HG02623 (cell line): Measurements from ENCODE around the gene RNF115.
"Not testable (repeated sequence)": the region's sequence is repeated elsewhere in the genome, so short reads cannot be mapped to it uniquely, and the experiment has no call there.

ENCODE experiments used
- ATAC-seq: cut with Tn5 transposase; IDR thresholded peaks from one replicate; pipeline ENCODE4 v1.9.1; 2021; ENCODE audit warnings: moderate library complexity; ENCODE audit not compliant: unreplicated experiment

RNF115 gene

DNA sequence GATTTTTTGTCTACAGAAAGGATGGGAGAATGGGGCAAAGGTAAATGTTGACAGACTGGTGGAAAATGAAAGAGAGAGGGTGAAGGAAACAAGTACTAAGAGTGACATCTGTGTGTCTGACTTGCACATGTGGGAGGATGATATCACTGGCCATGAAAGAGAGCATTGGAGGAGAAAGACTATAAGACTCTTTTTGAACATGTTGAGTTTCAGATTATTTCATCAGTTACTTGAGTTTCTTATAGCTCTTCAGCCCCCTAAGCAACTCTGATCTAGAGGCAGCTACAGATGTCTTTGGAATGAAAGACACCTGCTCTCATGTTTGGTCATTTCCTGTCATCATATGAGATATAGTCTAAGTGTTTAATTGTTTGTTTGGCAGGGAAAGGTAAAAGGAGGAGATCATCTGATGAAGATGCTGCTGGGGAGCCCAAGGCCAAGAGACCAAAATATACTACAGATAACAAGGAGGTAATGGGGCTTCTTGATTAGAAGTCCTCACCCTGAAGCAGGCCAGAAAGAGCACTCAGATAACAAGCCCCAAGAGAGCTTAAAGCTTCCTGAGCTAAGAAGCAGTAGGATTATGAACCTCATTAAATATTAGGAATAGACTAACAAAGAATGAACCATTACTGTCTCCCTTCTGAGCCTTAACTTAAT is 4.6 kb upstream of the RNF115 start:
- no peak for ATAC-seq

DNA sequence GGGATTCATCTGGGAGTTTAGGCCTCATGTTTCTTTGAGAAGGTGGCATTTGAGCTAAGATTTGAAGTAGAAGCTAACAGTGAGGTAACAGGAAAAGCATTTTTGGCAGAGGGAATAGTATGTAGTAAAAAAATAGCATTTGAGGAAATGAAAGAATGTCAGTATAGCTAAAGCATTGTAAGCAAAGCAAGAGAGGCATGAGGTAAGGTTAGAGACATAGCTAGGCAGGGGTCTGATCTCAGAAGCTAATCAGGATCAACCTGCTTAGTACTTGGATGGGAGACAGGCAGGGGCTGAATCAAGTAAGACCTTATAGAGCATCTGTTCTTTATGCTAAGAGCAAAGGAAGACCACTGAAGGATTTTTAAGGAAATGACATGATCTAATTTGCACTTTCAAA is 4.1 kb upstream of the RNF115 start:
- no peak for ATAC-seq

DNA sequence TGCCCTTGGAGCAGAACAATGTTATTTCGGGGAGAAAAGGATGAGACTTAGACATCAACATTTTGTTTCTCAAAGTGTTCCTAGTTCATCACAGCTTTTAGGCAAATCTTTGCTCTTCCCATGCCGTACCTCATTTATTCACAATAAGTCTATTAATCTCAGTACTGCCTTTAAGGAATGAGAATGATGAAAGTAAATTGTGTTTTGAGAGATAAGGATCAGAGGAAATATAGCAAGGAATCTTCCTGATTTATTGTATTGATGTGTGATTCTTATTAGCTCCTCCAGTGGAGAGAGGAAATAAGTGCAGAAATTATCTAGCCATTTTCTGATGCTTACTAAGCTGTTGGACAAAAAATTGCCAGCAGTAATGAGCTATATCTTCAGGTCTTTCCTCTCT is 2.1 kb upstream of the RNF115 start:
- ATAC-seq = no peak

DNA sequence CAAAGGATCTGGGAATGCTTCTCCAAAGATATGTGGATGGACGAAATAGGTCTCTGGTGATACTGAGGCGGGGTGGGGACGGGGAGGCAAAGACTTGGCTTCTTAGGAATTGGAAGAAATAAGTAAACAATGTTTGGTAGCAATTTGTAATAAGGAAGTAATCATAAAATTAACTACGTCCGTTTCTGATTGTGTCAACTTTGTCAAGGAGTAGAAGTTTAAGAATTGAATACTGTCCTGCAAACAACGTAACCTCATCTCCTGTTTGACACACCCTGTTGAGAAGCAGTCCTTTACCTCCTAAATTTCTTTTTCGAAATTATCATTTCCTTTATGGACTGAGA is 576 bp upstream of the RNF115 start:
- ATAC-seq = no peak

DNA sequence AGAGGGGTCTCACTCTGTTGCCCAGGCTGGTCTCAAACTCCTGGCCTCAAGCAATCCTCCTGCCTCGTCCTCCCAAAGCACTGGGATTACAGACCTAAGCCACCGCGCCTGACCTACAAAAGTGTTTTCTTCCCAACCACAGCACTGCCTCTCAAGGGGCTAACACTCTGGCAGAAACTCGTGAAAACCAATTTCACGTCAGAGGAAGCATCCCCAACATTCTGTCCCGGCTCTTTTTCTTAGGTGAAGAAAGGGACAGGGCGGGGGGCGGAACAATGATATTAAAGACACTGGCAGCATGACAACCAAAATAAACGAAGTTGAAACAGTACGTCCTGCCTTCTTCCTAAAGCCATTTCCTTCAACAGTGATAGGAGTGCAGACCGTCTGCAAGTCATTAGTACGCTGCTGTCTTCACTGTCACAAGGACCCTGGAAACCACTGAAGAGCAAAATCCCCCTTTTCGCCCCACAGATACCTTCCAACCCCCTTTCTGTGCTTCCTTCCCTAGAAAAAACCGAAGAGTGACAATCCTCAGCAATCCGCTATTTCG is 1.0 kb downstream of the RNF115 start:
- ATAC-seq = not testable (repeated sequence)

DNA sequence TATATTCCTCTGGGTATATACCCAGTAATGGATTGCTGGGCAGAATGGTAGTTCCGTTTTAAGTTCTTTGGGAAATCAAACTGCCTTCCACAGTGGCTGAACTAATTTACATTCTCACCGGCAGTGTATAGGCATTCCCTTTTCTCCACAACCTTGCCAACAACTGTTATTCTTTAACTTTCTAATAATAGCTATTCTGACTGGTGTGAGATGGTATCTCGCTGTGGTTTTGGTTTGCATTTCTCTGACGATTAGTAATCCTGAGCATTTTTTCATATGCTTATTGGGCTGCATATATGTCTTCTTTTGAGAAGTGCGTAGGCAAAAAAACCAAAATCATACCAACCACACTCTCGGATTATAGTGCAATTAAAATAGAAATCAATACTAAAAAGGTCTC is 5.8 kb downstream of the RNF115 start:
- ATAC-seq = not testable (repeated sequence)

DNA sequence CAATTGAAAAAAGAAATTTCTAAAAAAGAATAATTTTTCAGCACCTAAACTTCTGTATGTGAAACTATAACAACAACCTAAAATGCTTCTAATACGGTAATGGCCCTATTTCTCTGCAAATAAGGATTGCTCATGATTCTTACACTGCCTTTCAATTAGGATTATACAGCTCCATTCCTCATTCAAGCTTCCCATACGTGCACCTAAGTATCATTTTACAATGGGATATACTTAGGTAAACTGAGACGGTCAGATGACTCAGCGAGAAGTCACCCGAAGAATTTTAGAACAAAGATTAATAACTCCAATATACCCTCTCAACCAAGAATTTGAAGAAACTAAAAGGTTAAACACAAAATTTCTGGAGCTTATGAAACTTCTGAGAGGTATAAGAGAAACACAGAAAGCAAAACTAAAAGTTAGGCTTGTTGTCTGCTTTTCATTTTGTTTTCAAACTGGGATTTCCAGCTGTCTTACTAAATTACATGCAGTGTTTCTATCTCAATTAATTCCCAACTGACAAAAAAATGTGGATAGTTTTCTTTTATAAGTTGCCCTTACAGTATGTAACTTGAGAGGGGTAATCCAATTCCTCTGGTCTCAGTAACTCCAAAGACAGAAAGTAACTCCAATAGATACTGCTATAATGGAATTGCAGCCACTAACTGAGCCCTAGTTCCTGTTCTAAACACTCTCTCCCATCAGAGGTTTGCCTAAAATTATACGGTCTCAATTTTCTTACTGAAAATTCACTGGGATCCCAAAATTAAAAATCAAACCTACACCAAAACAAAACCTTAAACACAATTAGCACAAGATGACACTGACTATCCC is 10.7 kb downstream of the RNF115 start:
- ATAC-seq = not testable (repeated sequence)

DNA sequence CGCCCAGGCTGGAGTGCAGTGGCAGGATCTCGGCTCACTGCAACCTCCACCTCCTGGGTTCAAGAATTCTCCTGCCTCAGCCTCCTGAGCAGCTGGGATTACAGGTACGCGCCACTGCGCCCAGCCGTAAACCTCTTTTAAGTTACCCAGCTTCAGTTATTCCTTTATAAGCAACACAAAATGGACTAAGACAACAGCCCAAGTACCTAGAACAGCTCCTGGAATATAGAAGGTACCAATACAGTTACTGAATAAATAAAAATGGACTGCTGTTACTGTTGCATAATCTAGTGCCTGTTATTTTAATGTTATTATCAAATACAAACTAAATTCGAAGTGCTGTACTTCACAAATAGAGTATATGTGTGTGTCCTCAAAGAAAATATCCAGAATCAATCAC is 17.1 kb downstream of the RNF115 start:
- ATAC-seq = no peak

DNA sequence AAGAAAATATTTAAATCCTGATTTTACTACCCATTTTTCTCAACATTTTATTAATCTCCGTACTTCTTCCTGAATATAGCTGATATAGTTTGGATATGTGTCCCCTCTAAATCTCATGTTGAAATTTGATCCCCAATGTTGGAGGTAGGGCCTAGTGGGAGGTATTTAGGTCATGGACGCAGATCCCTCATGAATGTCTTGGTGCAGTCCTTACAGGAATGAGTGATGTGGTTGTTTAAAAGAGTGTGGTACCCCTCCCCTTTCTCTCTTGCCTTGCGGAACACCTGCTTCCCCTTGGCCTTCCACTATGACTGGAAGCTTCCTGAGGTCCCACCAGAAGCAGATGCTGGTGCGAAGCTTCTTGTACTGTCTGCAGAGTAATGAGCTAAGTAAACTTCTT is 17.5 kb downstream of the RNF115 start:
- ATAC-seq = no peak

DNA sequence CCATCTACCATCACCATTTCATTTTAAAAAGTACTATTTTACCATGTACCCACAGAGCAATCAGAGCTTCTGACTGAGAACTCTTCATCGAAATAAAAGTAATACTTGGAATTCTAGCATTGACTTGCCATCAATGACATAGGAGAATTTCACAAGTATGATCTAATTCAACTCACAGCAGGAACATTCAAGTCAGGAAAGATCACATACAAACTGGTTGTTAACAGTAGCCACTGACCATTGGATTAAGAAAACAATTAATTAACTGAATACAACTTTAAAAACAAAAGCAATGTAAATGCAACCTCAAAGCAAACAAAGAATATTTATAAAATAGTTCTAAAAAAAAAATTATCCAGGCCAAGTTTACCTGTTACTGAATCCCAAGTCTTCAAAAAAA is 18.8 kb downstream of the RNF115 start:
- no peak for ATAC-seq

DNA sequence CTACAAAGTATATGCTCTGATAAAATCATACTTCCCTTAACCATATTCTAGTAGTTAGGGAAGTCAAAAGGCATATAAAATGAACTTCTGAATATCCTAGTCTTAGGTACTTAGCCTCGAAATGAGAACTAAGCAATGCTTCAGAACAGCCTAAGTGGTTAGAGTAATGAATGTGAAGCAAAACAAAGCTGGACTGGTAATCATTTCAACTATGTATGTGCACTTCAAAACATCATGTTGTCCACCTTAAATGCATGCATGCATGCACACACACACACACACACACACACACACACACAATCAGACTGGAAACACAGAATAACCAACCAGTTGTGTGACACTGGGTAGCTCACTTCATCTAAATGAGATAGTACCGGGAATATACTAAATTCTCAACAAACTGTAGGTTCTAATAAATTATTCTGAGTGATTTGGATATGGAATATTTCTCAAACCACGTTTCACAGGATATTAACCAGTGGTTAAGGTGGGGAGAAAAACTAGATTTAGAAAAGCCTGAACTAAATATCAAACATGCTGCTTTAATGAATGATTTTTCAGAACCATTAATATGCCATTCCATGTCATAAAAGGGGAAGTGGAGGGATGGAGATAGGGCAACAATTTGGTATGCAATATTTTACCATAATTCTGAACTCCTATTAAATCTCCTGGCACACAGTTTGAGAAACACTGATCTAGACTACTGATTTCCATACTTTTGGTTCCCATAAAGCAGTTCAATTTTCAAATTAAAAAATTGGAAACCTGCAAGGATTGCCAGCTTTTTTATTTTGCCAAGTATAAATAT is 19.5 kb downstream of the RNF115 start:
- no peak for ATAC-seq

DNA sequence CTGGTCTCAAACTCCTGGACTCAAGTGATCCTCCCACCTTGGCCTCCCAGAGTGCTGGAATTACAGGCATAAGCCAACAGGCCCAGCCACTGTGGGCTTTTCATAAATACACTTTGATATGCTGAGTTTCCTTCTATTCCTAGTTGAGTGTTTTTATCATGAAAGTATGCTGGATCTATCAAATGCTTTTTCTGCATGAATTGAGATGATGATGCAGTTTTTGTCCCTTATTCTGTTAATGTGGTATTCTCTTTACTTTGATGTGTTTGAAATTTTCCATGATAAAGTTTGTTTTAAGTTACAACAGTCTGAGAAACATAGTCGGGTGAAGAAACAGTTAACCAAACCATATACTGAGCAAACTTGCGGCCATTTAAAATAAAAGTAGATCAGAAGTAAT is 24.1 kb downstream of the RNF115 start:
- no peak for ATAC-seq

DNA sequence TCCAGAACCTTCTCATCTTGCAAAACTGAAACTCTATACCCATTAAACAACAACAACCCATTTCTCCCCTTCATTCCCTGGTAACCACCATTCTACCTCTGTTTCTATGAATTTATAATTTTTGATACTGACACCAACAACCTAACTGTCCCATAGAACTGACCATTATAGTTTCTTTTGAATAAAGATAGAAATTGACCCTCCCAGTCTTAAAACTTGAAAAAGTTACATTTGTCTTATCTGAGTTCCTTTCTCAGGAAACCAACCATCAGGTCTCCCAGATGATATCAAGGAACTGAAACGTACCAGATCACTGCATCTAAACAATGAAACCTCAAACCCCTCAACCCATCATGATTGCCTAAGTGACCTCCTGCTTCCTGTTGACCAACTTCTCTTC is 27.1 kb downstream of the RNF115 start:
- no peak for ATAC-seq

DNA sequence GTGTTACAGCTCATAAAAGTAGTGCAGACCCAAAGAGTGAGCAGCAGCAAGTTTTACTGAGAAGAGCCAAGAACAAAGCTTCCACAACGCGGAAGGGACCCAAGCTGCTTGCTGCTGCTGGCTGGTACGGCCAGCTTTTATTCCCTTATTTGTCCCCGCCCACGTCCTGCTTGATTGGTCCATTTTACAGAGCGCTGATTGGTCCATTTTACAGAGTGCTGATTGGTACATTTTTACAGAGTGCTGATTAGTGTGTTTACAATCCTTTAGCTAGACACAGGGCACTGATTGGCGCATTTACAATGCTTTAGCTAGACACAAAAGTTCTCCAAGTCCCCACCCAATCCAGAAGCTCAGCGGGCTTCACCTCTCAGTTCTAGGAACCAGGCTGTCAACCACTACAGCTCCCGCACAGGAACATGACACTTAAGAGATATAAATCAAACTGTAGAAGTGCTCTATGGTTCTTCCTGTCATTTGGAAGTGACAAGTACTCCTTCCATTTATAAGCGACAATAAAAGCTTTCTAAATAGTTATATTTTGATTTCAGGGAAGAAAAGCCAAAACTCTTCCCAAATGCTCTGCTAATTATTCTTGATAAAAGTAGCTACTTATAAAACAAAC is 28.5 kb downstream of the RNF115 start:
- no peak for ATAC-seq

DNA sequence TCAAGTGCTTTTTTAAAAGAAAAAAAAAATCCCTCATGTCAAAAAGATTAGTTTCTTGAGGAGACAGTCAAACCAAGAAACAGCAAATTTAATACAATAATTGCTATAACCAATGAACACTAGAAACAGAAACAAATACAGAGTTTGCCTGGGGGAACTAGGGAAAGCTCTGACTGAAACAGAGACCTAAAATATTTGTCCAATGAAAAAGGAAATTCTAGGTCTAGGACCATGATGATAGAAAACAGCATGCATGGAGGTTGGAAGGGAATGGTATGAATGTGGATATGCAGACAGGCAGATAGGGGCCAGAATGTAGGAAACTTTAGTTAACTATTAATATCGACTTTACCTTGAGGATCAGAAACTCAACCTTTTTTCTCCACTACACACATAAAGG is 31.4 kb downstream of the RNF115 start:
- ATAC-seq = no peak

DNA sequence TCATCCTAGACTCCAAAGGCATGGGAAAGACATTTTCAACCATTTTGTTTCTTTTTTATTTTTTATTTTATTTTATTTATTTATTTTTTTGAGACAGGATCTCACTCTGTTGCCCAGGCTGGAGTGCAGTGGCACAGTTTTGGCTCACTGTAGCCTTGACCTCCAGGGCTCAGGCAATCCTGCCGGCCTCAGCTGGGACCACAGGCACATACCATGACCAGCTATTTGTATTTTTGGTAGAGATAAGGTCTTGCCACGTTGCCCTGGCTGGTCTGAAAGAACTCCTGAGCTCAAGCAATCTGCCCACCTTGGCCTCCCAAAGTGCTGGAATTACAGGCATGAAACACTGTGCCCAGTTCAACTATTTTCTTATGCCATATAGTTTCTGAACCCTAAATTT is 32.0 kb downstream of the RNF115 start:
- not testable (repeated sequence) for ATAC-seq

DNA sequence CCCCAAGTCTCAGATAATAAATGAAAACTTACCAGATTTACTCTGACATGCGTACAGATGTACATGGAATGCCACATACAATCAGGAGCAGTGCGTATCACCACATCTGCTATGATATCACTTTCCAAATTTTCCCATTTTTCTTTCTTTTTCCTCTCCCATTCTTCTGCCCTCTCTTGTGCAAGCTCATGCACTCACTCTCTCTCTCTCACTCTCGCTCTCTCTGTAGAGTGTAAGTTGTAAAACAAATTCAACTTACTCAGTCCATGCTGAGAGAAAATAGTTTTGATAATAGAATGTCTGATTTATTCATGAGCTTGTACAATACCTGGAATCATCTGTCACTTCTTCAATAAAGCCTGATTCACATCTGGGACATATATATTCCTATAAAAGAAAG is 35.3 kb downstream of the RNF115 start:
- no peak for ATAC-seq

DNA sequence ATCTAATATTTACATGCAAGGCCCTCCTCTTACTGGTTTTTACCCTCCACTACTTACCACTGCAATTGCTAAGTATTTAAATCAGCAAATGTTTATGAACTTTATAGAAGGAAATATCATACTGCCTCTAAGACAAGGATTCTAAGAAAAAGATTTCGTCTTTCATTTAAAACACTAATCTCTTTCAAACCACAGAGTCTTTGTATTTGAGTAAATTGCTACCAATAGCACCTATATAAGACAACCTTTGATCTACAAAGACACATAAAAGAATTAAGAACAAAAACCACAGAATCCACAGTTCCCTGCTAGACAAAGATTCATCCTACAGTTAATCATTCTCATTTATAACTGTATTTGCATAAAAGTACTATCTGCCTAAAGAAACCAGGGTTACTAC is 37.6 kb downstream of the RNF115 start:
- ATAC-seq = no peak

DNA sequence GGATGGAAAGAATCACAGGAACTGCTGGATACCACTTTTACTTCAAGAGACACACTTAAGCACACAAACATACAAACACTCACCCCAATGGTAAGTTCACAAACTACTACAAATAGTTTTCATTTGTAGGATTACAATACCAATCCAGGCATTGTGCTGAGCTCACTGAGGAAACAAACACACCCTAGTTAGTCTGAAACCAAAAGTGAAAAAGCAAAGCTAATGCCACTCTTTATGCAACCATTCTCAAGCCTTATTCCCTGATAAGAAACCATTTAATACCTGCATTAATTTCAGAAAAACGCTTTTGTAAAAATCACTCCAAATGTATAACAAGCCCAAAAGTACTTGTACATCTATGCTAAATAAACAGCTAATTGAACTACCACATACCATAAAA is 38.3 kb downstream of the RNF115 start:
- ATAC-seq = no peak

DNA sequence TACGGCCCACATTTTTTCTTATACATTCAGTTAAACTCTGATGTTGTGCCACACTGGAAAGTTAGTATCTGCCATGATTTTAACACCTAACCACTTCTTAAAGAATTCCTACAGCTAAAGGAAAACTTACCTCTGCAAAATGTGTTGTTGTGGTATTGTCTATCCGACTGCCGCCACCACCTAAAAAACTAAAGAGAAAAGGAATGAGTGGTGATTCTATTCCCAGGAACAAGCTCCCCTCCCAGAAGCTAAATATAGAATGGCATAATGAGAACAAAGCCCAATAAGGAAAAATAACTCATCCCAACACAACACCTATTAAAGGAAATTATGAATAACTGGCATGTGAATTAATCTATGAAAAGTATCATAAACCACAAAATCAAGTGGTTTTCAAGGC is 39.5 kb downstream of the RNF115 start:
- ATAC-seq = no peak
